Sigmoid colon (tissue), 7 donors: ENCODE data around the gene TIMELESS. TPM values are rescaled to one million over a fixed set of nuclear protein-coding genes. Genes with fewer than 3 reads are reported as not detected.

Source experiments
- DNase-seq: peaks from one replicate; pipeline ENCODE4 v3.0.0-alpha.2; 2019
- H3K27ac ChIP-seq, 4 donors: fragments of 200-600 bp; sonication (generic); one replicate each; pipeline ENCODE4 v1.5.1; 2016 to 2019; ENCODE audit warnings: mild to moderate bottlenecking in 1 of 4
- H3K27me3 ChIP-seq, 3 donors: fragments of 200-600 bp; sonication (generic); one replicate each; pipeline ENCODE4 v1.5.1; 2019; ENCODE audit warnings: mild to moderate bottlenecking in 1 of 3
- H3K36me3 ChIP-seq, 4 donors: fragments of 200-600 bp; sonication (generic); one replicate each; pipeline ENCODE4 v1.5.1; 2016 to 2019
- H3K4me1 ChIP-seq, 4 donors: fragments of 200-600 bp; sonication (generic); one replicate each; pipeline ENCODE4 v1.5.1; 2017 to 2019
- H3K4me3 ChIP-seq, 4 donors: fragments of 200-600 bp; sonication (generic); one replicate each; pipeline ENCODE4 v1.5.1; 2017 to 2019; ENCODE audit warnings: mild to moderate bottlenecking in 2 of 4, moderate library complexity in 1 of 4
- H3K9me3 ChIP-seq, 4 donors: fragments of 200-600 bp in 3 of 4; sonication (generic) in 3 of 4; one replicate each; pipeline versions ENCODE4 v1.5.1 to v1.6.1; 2013 to 2019
- EP300 ChIP-seq, 4 donors: sonication (generic); formaldehyde crosslinking; IDR thresholded peaks; one replicate each; pipeline ENCODE4 v1.6.1; 2017; ENCODE audit warnings: antibody characterized with exemption in 4 of 4
- POLR2A ChIP-seq, 2 donors: fragments of 450-650 bp; IDR thresholded peaks; one replicate each; pipeline ENCODE4 v1.6.1; 2016; ENCODE audit warnings: antibody characterized with exemption in 2 of 2, mild to moderate bottlenecking in 2 of 2, moderate library complexity in 2 of 2
- POLR2AphosphoS5 ChIP-seq, 4 donors: sonication (generic); formaldehyde crosslinking; IDR thresholded peaks; one replicate each; pipeline ENCODE4 v1.6.1; 2017; ENCODE audit warnings: antibody characterized with exemption in 4 of 4
- WGBS, 2 donors: extraction: QIAGEN DNeasy Blood & Tissue Kit; methylation state at CpG; one replicate each; pipeline ENCODE4 v1.1.7; 2013; 5-methylcytosine and 5-hydroxymethylcytosine counted together
- intact Hi-C: fragments of 100-400 bp; cut with DNase I; formaldehyde crosslinking; loops from one replicate; pipeline ENCODE4 v1.15.1; 2023
- polyA plus RNA-seq, 3 donors: library from polyadenylated mRNA; stranded (reverse); fragments of 200-250 nt; gene quantifications; one replicate each; pipeline ENCODE4 v1.2.3, GENCODE V29; 2013
- total RNA-seq, 4 donors: library from RNA; depleted of rRNA; stranded (reverse); fragments of >200 nt; gene quantifications; one replicate each; pipeline ENCODE4 v1.1.0, GENCODE V29; 2016
- TF ChIP-seq, protein P1 (sequence below), 4 experiments: fragments of 450-650 bp in 3 of 4; fragments of 200-600 bp in 1 of 4; IDR thresholded peaks; one replicate each; pipeline ENCODE4 v1.5.1; 2016 to 2019; ENCODE audit warnings: antibody characterized with exemption in 4 of 4, mild to moderate bottlenecking in 3 of 4, moderate library complexity in 2 of 4
- donor health status: healthy with polysubstance abuse.
- donor health status: Bipolar disorder and iron deficiency.
- donor health status: healthy.

TIMELESS gene
- total and polyA plus RNA-seq, 7 donors: 1.8 to 15.3 (median 3.2) TPM

DNA sequence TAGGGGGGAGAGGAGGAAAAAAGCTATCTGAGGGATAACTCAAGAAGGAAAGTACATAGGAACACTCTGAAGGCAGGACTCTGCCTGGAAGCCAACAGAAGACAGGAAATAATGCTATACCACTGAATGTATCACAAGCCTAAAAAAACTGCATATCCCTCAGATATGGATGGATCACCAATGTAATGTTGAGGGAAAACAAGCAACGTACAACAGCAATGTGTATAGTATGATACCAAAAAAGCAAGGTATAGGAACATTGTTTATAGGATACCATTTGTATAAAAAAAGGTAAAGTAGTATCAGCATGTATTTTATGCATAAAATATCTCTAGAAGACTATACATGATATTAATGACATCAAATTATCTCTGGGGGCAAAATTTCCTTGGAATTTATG is 35.3 kb upstream of the TIMELESS start:
- no peak overlapping the region for H3K27ac ChIP-seq
- 87 to 92% methylated on average over 1 of the region's 1 CpG for whole genome bisulfite sequencing, 2 donors
- H3K4me1 ChIP-seq: peaks cover 0 to 18% (median 17%) of the 10 kb centered on the region in 4 donors
- no peaks in the 10 kb centered on the region for H3K36me3 ChIP-seq
- TF ChIP-seq POLR2AphosphoS5 (IDR thresholded peaks at IDR 0.05) (no peak), POLR2A (IDR thresholded peaks at IDR 0.05) (no peak), EP300 (IDR thresholded peaks at IDR 0.05) (no peak)
- TF ChIP-seq, protein P1, sequence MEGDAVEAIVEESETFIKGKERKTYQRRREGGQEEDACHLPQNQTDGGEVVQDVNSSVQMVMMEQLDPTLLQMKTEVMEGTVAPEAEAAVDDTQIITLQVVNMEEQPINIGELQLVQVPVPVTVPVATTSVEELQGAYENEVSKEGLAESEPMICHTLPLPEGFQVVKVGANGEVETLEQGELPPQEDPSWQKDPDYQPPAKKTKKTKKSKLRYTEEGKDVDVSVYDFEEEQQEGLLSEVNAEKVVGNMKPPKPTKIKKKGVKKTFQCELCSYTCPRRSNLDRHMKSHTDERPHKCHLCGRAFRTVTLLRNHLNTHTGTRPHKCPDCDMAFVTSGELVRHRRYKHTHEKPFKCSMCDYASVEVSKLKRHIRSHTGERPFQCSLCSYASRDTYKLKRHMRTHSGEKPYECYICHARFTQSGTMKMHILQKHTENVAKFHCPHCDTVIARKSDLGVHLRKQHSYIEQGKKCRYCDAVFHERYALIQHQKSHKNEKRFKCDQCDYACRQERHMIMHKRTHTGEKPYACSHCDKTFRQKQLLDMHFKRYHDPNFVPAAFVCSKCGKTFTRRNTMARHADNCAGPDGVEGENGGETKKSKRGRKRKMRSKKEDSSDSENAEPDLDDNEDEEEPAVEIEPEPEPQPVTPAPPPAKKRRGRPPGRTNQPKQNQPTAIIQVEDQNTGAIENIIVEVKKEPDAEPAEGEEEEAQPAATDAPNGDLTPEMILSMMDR (IDR thresholded peaks at IDR 0.05): no peak
- H3K9me3 ChIP-seq: no peaks in the 10 kb centered on the region
- H3K4me3 ChIP-seq: no peak overlapping the region
- intact Hi-C loops: no loop called here
- H3K27me3 ChIP-seq: no peaks in the 10 kb centered on the region
- DNase-seq: no peak

DNA sequence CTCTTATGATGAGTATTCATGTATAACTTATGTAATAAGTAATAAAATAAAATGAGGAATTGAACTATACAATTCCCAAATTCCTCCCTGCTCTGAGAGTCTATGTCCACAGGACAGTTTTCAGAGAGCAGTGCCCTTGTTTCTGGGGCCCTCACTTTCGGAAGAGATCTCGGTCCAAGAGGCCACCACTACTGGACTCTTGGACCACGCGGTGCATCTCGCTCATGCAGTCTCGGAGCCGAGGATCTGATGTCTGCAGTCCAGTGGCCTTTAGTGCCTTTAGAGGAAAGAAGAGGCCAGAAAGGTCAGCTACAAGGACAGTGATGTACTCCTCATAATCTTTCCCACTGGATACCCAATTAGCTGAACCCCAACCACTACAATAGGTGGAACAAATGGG is 30.4 kb upstream of the TIMELESS start:
- 94 to 96% methylated on average over 7 of the region's 7 CpGs for WGBS, 2 donors
- H3K36me3 ChIP-seq: no peaks in the 10 kb centered on the region
- H3K27ac ChIP-seq: no peak overlapping the region
- no peak overlapping the region for H3K4me3 ChIP-seq
- intact Hi-C loops: no loop called here
- no peaks in the 10 kb centered on the region for H3K27me3 ChIP-seq
- H3K9me3 ChIP-seq: no peaks in the 10 kb centered on the region
- no peaks in the 10 kb centered on the region for H3K4me1 ChIP-seq
- no peak for DNase-seq
- TF ChIP-seq POLR2AphosphoS5 (IDR thresholded peaks at IDR 0.05) (no peak), POLR2A (IDR thresholded peaks at IDR 0.05) (no peak), EP300 (IDR thresholded peaks at IDR 0.05) (no peak)
- TF ChIP-seq, protein P1 (IDR thresholded peaks at IDR 0.05): no peak

DNA sequence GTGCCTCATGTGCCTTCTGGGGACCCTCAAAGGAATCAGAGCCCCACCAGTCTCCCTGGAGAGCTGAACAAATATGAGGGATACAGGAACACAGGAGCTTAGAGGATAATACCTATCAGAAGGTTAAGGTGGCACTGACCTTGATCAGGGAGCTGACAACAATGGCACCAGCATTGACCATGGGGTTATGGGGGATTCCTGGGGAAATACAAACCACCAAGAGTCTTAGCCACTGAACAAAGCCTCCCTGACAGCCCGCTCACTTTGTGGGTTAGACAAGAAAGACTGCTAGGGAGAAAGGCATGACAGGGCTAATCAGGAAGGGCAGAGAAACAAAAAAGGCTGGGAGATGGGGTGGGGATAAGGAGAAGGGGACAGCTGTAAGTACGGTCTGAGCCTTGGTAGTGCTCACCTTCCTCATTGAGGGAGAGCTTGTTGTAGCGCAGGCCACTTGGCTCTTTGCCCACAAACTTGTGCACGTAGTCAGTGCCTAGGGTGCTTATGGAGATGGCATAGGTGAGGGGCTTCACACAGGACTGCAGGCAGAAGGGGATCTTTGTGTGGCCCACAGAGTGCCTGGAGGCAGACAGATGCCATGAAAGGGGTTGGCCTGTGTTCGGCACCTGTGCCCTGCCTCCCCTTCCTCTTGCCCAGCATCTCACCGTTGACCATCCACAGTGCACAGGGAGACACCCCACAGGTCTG is 28.4 kb upstream of the TIMELESS start:
- DNase-seq: no peak

DNA sequence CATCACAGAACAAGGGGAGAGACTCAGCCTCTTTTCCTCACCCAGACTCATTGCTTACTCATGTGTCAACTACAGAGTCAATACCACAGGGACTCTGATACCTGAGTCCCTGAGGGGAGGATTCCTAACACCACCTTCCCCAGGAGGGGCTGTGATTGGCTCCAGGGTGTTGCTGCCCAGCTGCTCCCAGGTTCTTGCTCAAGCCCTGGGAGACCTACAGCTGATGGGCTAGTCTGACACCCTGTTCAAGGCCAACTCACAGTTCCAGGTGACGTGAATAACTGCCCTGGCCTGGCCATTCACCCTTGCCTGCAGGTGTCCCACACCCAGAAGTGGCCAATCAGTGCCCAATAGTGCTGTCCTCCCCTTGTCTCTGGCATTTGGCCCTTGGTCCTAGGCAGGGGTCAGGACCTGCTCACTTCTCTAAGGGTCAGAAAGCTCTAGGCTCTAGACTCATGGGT is 27.8 kb upstream of the TIMELESS start:
- H3K4me1 ChIP-seq: no peaks in the 10 kb centered on the region
- WGBS, 2 donors: 84 to 88% methylated on average over 1 of the region's 1 CpG
- no peak for DNase-seq
- no peaks in the 10 kb centered on the region for H3K9me3 ChIP-seq
- no peaks in the 10 kb centered on the region for H3K27me3 ChIP-seq
- no peak overlapping the region for H3K27ac ChIP-seq
- TF ChIP-seq POLR2A (IDR thresholded peaks at IDR 0.05): no peak
- TF ChIP-seq, protein P1 (IDR thresholded peaks at IDR 0.05): no peak
- no peak for TF ChIP-seq POLR2AphosphoS5 (IDR thresholded peaks at IDR 0.05)
- TF ChIP-seq EP300 (IDR thresholded peaks at IDR 0.05): no peak
- H3K4me3 ChIP-seq: no peak overlapping the region
- intact Hi-C loops: no loop called here
- no peaks in the 10 kb centered on the region for H3K36me3 ChIP-seq

More for the DNA sequence above, 28.4 kb upstream of the TIMELESS start:
- H3K4me3 ChIP-seq: no peak overlapping the region
- intact Hi-C loops: no loop called here
- 87 to 91% methylated on average over 6 of the region's 6 CpGs for WGBS, 2 donors
- no peak for TF ChIP-seq POLR2A (IDR thresholded peaks at IDR 0.05)
- no peak for TF ChIP-seq POLR2AphosphoS5 (IDR thresholded peaks at IDR 0.05)
- TF ChIP-seq EP300 (IDR thresholded peaks at IDR 0.05): no peak
- no peak overlapping the region for H3K27ac ChIP-seq
- H3K36me3 ChIP-seq: no peaks in the 10 kb centered on the region
- H3K27me3 ChIP-seq: no peaks in the 10 kb centered on the region
- H3K9me3 ChIP-seq: no peaks in the 10 kb centered on the region
- no peaks in the 10 kb centered on the region for H3K4me1 ChIP-seq

DNA sequence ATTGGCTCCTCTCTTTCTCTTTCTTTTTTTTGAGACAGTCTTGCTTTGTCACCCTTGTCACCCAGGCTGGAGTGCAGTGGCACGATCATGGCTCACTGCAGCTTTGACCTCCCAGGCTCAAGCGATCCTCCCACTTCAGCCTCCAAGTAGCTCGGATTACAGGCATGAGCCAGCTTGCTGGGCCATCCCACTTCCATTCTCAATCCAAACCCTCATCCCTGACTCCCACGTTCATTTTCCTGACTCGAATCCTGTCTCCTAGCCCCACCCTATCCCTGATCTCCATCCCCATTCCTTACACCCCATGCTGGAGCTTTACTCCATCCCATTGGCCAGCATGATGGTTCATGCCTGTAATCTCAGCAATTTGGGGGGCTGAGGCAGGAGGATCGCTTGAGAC is 26.9 kb upstream of the TIMELESS start:
- H3K27ac ChIP-seq: no peak overlapping the region
- no peak overlapping the region for H3K4me3 ChIP-seq
- H3K27me3 ChIP-seq: no peaks in the 10 kb centered on the region
- intact Hi-C loops: no loop called here
- no peaks in the 10 kb centered on the region for H3K9me3 ChIP-seq
- H3K36me3 ChIP-seq: no peaks in the 10 kb centered on the region
- H3K4me1 ChIP-seq: no peaks in the 10 kb centered on the region
- DNase-seq: no peak
- TF ChIP-seq, protein P1 (IDR thresholded peaks at IDR 0.05): no peak
- TF ChIP-seq POLR2A (IDR thresholded peaks at IDR 0.05) (no peak), POLR2AphosphoS5 (IDR thresholded peaks at IDR 0.05) (no peak), EP300 (IDR thresholded peaks at IDR 0.05) (no peak)
- WGBS, 2 donors: 87 to 92% methylated on average over 6 of the region's 6 CpGs
